NCI-H226 (cell line): Measurements from ENCODE around the gene BSND.
A peak's percentile ranks its signal among the peaks of the same experiment; 100 is the strongest.

Experiments used
- DNase-seq: peaks from one replicate; pipeline ENCODE4 v3.0.0-alpha.2; 2015

BSND gene

GRCh38 chr1:54994355-54994990 is 4.3 kb upstream of the BSND start:
- DNase-seq: no peak

DNA sequence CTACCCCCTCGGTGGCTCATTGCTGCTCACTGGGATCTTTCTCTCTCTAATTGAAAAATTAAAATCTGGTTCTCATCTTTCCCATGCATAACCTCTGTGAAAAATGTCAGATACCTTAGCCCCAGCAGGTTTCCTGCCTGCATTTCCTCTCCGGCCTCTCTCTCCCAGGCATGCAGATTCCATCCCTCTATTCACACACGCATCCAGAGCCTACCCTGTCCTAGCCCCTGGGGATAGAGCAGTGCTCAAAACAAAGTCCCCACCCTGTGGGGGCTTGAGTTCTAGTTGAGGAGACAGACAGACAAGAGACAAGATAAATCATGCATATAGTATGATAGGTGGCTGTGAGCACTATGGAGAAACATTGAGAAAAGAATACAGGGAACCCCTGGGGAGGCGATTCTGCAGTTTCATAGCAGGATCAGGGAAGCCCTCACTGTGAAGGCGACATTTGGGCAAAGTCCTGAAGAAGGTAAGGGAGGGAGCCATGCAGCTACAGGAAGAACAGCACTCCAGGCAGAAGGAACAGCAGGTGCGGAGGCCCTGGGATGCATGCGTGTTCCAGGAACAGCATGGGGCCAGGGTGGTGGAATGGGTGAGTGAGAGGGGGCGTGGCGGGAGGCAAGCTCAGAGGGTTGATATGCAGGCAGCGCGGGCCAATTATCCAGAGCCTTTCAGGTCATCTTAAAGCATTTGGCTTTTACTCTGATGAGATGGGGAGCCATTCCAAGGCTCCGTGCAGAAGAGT is 3.5 kb upstream of the BSND start:
- no peak for DNase-seq

- DNase-seq: no peak
These were observed 2.9 kb upstream of the BSND start for GRCh38 chr1:54995835-54996234.

GRCh38 chr1:54996359-54996868 is 2.3 kb upstream of the BSND start:
- DNase-seq: peak; percentile 61

- no peak for DNase-seq
These were observed 1.6 kb upstream of the BSND start for GRCh38 chr1:54996869-54997710.

GRCh38 chr1:54997711-54997986 is 1.1 kb upstream of the BSND start:
- DNase-seq: no peak

GRCh38 chr1:54998100-54998499 is 633 bp upstream of the BSND start:
- no peak for DNase-seq

GRCh38 chr1:55000110-55001085 is 1.7 kb downstream of the BSND start:
- DNase-seq: no peak

- DNase-seq: no peak
These were observed 2.6 kb downstream of the BSND start for GRCh38 chr1:55001311-55001710.

- DNase-seq: no peak
These were observed 4.0 kb downstream of the BSND start for GRCh38 chr1:55002686-55003085.

DNA sequence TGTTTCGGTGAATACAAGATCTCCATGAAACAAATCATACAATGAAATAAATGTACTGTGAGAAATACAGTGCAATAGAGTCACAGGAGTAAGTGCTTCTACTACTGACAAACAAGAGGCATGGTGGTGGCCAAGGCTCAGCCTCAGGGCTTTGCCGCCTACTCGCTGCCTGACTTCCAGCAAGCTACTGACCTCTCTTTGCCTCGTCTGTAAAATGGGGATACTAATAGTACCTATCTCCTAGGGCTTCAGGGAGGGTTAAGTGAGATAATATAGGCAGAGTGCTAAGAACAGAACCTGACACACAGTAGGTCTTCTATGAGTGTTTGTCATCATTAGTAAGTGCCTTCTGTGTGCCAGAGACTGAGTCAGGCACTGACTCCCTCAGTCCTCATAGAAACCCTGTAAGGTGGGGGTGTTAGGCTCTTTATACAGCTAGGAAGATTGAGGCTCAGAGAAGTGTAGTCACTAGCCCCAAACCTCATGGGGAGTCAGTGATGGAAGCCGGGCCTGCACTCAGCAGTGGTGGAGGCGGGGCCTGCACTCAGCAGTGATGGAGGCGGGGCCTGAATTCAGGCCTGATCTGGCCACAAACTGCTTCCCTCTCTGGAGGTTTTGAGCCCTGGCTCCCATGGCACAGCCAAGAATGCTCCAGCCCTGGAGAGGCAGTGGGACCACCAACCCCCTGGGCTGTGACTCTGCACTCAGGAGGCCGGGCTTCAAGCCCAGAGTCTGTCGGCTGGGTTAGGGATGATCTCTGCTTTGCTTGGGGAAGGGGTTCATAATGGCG is 6.8 kb downstream of the BSND start:
- DNase-seq: no peak

DNA sequence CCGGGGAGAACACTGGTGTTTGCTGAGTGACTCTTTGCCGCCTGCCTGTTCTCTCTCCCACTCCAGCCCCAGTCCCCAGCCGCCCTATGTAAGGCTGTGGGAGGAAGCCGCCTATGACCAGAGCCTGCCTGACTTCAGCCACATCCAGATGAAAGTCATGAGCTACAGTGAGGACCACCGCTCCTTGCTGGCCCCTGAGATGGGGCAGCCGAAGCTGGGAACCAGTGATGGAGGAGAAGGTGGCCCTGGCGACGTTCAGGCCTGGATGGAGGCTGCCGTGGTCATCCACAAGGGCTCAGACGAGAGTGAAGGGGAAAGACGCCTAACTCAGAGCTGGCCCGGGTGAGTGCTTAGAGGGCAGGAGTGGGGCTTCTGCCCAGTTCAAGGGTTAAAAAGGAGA is 8.2 kb downstream of the BSND start:
- no peak for DNase-seq

GRCh38 chr1:55007625-55008024 is 8.9 kb downstream of the BSND start:
- peak; percentile 83 for DNase-seq

GRCh38 chr1:55010194-55010886 is 11.6 kb downstream of the BSND start:
- DNase-seq: no peak

GRCh38 chr1:55010887-55011217 is 12.1 kb downstream of the BSND start:
- no peak for DNase-seq

DNA sequence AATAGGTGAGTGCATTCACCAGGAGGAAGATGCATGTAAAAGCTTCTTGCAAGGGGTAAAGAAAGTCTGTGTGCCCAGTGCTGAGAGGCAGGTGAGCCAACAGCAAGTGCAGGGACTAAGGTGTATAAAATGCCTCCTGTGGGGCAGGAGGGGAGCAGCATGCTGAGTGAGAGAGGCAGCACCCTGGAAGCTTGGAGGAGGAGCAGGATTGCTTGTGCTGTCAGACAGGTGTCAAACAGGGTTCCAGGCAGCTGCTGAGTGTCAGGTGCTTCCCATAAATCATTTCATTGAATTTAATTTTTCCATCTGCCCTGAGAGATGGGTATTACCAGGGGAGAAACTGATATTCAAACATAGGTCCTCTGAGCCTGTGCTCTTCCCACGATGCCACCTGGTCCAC is 13.9 kb downstream of the BSND start:
- no peak for DNase-seq

- DNase-seq: no peak
These were observed 16.4 kb downstream of the BSND start for GRCh38 chr1:55015123-55015522.

DNA sequence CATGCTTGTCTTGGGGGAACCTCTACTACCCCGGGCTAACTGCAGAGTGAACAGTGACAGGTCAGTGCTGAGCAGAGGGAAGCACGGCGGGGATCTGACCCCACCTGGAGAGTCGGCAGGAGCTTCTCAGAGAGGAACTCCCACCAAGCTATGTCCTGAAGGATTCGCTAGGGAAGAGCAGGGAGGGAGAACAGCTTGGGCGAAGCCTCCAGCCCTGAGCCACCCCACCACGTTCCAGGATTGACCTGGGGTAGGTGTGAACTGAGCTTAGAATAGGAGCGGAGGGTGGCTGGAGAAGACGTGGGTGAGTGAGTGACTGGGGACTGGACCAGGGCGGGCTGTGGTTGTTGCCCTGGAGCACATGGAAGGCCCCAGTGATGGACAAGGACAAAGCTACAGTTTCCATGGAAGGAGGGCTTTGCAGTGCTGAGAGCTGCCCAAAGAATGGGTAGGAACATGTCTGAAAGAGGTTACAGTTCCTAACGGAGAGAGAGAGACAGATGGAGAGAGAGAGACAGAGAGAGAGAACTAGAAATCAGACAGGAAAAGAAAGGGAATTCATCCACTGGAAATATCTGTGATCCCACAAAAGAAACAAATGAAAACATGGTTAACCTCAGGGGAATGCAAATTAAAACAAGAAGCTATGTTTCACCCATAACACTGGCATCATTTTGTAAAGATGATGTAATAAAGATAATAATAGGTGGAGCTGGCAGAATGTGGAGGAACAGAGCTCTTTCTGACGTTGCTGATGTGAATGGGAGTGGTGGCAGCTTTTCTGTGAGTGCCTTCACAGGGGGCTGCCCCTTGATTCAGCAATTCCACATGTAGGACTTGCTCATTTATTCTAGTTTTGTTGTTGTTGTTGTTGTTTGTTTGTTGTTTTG is 17.2 kb downstream of the BSND start:
- no peak for DNase-seq

- no peak for DNase-seq
These were observed 19.7 kb downstream of the BSND start for GRCh38 chr1:55018395-55018794.

DNA sequence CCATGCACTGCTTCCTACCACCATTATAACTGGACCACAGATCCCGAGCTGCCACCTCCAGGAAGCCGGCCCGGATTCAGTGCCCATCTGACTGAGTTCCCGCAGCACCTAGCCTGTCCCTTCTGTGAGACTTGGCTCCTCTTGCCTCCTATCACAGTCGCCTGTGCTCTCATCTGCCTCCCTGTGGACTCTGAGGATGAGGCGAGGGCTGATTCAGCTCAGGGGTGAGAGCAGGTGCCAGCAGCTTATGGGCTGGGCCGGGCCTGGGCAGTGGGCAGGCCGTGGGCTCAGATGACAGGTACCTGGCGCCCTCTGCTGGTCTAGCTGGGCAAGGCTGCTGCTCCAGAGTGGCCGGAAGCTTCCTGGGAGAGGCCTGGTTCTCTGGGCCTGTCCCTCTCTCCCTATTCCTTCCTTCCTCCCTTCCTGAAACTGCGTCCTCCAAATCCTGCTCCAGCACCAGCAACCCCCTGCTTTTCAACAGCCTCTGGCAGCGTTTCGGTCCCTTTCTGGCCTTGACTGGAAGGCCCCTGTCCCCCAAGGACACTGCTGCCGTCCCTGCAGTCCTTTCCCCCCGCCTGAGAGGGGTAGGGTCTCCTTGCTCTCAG is 23.3 kb downstream of the BSND start:
- peak; percentile 91 for DNase-seq
